Heart right ventricle (tissue), 16 donors: ENCODE measurements around the gene CD2AP. TPM values are rescaled to one million over a fixed set of nuclear protein-coding genes. Genes with fewer than 3 reads are reported as not detected.

Source experiments
- ATAC-seq, 8 donors: fragments of 200-7000 bp; cut with Tn5 transposase; one replicate each; pipeline ENCODE4 v1.9.1; 2020; ENCODE audit warnings: mild to moderate bottlenecking in 8 of 8, moderate library complexity in 8 of 8, moderate number of reproducible peaks in 1 of 8
- DNase-seq, 2 donors: peaks; one replicate each; pipeline ENCODE4 v3.0.0-alpha.2; 2020
- H3K27ac ChIP-seq, 10 donors: fragments of 200-600 bp; sonication (generic) in 2 of 10; one replicate each; pipeline versions ENCODE4 v1.5.0 to v1.8.0; 2020 to 2022; ENCODE audit warnings: mild to moderate bottlenecking in 3 of 10
- H3K27me3 ChIP-seq, 7 donors: fragments of 200-600 bp; one replicate each; pipeline ENCODE4 v1.8.0; 2021 to 2022; ENCODE audit warnings: mild to moderate bottlenecking in 2 of 7
- H3K36me3 ChIP-seq, 9 donors: fragments of 200-600 bp; sonication (generic) in 1 of 9; one replicate each; pipeline versions ENCODE4 v1.5.0 to v1.8.0; 2020 to 2022; ENCODE audit warnings: mild to moderate bottlenecking in 2 of 9
- H3K4me1 ChIP-seq, 9 donors: fragments of 200-600 bp; sonication (generic) in 1 of 9; one replicate each; pipeline versions ENCODE4 v1.5.0 to v1.8.0; 2020 to 2022; ENCODE audit warnings: mild to moderate bottlenecking in 4 of 9
- H3K4me3 ChIP-seq, 10 donors: fragments of 200-600 bp; sonication (generic) in 2 of 10; one replicate each; pipeline versions ENCODE4 v1.5.0 to v1.8.0; 2020 to 2022; ENCODE audit warnings: mild to moderate bottlenecking in 7 of 10, moderate library complexity in 2 of 10
- H3K9me3 ChIP-seq, 11 donors: fragments of 200-600 bp in 10 of 11; sonication (generic) in 2 of 11; one replicate each; pipeline versions ENCODE4 v1.5.0 to v1.8.0; 2013 to 2022; ENCODE audit warnings: mild to moderate bottlenecking in 2 of 11, control low read depth in 1 of 11, moderate library complexity in 1 of 11
- CTCF ChIP-seq, 9 donors: fragments of 200-600 bp; sonication (generic) in 2 of 9; IDR thresholded peaks; one replicate each; pipeline versions ENCODE4 v1.5.0 to v1.8.0; 2021 to 2022; ENCODE audit warnings: antibody characterized with exemption in 9 of 9, mild to moderate bottlenecking in 5 of 9, moderate library complexity in 1 of 9
- WGBS, 2 donors: extraction: QIAGEN DNeasy Blood & Tissue Kit; methylation state at CpG; one replicate each; pipeline ENCODE4 v1.1.7; 2013; ENCODE audit warnings: inconsistent platforms in 1 of 2; 5-methylcytosine and 5-hydroxymethylcytosine counted together
- intact Hi-C, 10 donors: fragments of 100-400 bp; cut with DNase I; formaldehyde crosslinking; loops; one replicate each; pipeline versions ENCODE4 v1.11.1 to v1.14.2; 2022
- polyA plus RNA-seq, 2 donors: library from polyadenylated mRNA; stranded (reverse); fragments of 200-250 nt; gene quantifications; one replicate each; pipeline ENCODE4 v1.2.3, GENCODE V29; 2013
- total RNA-seq, 10 donors: library from RNA; stranded (reverse); fragmentation: NEBNext Ultra II Directional in 3 of 10; extraction: Animal tissue kit (Norgen Biotek cat#: 25700) in 3 of 10; gene quantifications; one replicate each; pipeline versions ENCODE4 v1.2.1 to v1.2.4, GENCODE V29; 2021 to 2023
- donor health status: Arrhythmogenic right ventricular cardiomyopathy.
- donor health status: ischemic (EF 13 %, LVEDD 7.1; RV severe dilation, severe dysfunction).
- donor health status: healthy with polysubstance abuse.
- donor health status: DM: no; HTN: yes; CAD: no.
- donor health status: DM: no; HTN: no; CAD: no.
- donor health status: ischemic (EF 25% LVEDD 6.9; RV normal size, moderate dysfunction).
- donor health status: ischemic (EF 25% LVEDD 5.7; RV mildly dilated, moderate dysfunction).
- donor health status: healthy.
- donor health status: DM: yes; HTN: yes; CAD: no.
- donor health status: Ischemic cardiomyopathy.
- donor health status: ischemic (EF 35%, LVEDD 5.7; RV mildly dilated, moderate dysfunction).
- donor health status: nonischemic (EF 11% LVEDD 7.7; RV severe dilation, severe dysfunction).
- donor health status: DM: yes; HTN: yes; CAD: no.
- donor health status: PGD.
- donor health status: ischemic (EF 29% LVEDD 5.4; RV normal size, mild dysfunction).
- donor health status: nonischemic (EF 23%, LVEDD 6.1; RV moderate dilation, normal function).

CD2AP gene
- total and polyA plus RNA-seq, 12 donors, result 5.8 to 15.6 (median 10.8) TPM

GRCh38 chr6:47595785-47596184, 118.2 kb downstream of the CD2AP start:
- 98 to 100% methylated on average over 1 of the region's 1 CpG for WGBS, 2 donors
- ATAC-seq (no peak), DNase-seq (no peak)
- H3K27me3 ChIP-seq, result no peaks in the 10 kb centered on the region
- peaks cover 0 to 67% (median 11%) of the 10 kb centered on the region in 9 donors for H3K36me3 ChIP-seq
- no peak overlapping the region for H3K4me3 ChIP-seq
- no peak for TF ChIP-seq CTCF (IDR thresholded peaks at IDR 0.05)
- no peak overlapping the region for H3K27ac ChIP-seq
- H3K4me1 ChIP-seq, result peaks cover 0 to 13% (median 0%) of the 10 kb centered on the region in 9 donors
- intact Hi-C loops, result loop anchor here in 2 of 10 donors (10.0 kb wide), 1 partner anchor 181 kb away; no protein-coding TSS in a partner anchor
- no peaks in the 10 kb centered on the region for H3K9me3 ChIP-seq

GRCh38 chr6:47598367-47598766, 120.8 kb downstream of the CD2AP start:
- Histone ChIP-seq H3K4me1 (peaks cover 0 to 6% (median 0%) of the 10 kb centered on the region in 9 donors), H3K27me3 (no peaks in the 10 kb centered on the region), H3K27ac (no peak overlapping the region), H3K36me3 (peaks cover 0 to 46% (median 11%) of the 10 kb centered on the region in 9 donors), H3K4me3 (no peak overlapping the region), H3K9me3 (no peaks in the 10 kb centered on the region)
- ATAC-seq, result no peak
- DNase-seq, result no peak
- intact Hi-C loops, result loop anchor here in 2 of 10 donors (10.0 kb wide), 1 partner anchor 184 kb away; no protein-coding TSS in a partner anchor
- TF ChIP-seq CTCF (IDR thresholded peaks at IDR 0.05), result no peak
- 87 to 99% methylated on average over 4 of the region's 4 CpGs for WGBS, 2 donors

- Histone ChIP-seq H3K36me3 (peaks cover 0 to 46% (median 11%) of the 10 kb centered on the region in 9 donors), H3K27ac (peak overlapping the region in 1 of 10 donors; percentile 6), H3K9me3 (no peaks in the 10 kb centered on the region), H3K27me3 (no peaks in the 10 kb centered on the region), H3K4me1 (peaks cover 0 to 17% (median 5%) of the 10 kb centered on the region in 9 donors), H3K4me3 (no peak overlapping the region)
- 86 to 92% methylated on average over 1 of the region's 1 CpG for WGBS, 2 donors
- intact Hi-C loops, result loop anchor here in 2 of 10 donors (10.0 kb wide), 1 partner anchor 185 kb away; no protein-coding TSS in a partner anchor
- no peak for TF ChIP-seq CTCF (IDR thresholded peaks at IDR 0.05)
- DNase-seq (no peak), ATAC-seq (no peak)
Observed at GRCh38 chr6:47599512-47599911, 121.9 kb downstream of the CD2AP start.

- H3K36me3 ChIP-seq, result peaks cover 0 to 39% (median 20%) of the 10 kb centered on the region in 9 donors
- ATAC-seq (no peak), DNase-seq (no peak)
- H3K27ac ChIP-seq, result peak overlapping the region in 1 of 10 donors; percentile 23
- no peak overlapping the region for H3K4me3 ChIP-seq
- no peaks in the 10 kb centered on the region for H3K9me3 ChIP-seq
- H3K27me3 ChIP-seq, result no peaks in the 10 kb centered on the region
- intact Hi-C loops, result loop anchor here in 3 of 10 donors (10.0 kb wide), 1 partner anchor 188 kb away; no protein-coding TSS in a partner anchor
- no peak for TF ChIP-seq CTCF (IDR thresholded peaks at IDR 0.05)
- peaks cover 0 to 22% (median 5%) of the 10 kb centered on the region in 9 donors for H3K4me1 ChIP-seq
- WGBS, 2 donors, result 92 to 93% methylated on average over 1 of the region's 1 CpG
Observed at GRCh38 chr6:47603227-47603626, 125.6 kb downstream of the CD2AP start.
